Heart left ventricle (tissue), 16 donors: Measurements from ENCODE around the gene MORN2. TPM values are rescaled to one million over a fixed set of nuclear protein-coding genes. Genes with fewer than 3 reads are reported as not detected.

ENCODE experiments used
- ATAC-seq, 4 donors: fragments of 200-7000 bp; cut with Tn5 transposase; one replicate each; pipeline ENCODE4 v1.9.1; 2020 to 2022; ENCODE audit warnings: moderate library complexity in 4 of 4, mild to moderate bottlenecking in 3 of 4, moderate number of reproducible peaks in 1 of 4
- DNase-seq, 5 donors: peaks; one replicate each; pipeline ENCODE4 v3.0.0-alpha.2; 2020
- H3K27ac ChIP-seq, 12 donors: fragments of 200-600 bp; sonication (generic) in 4 of 12; one replicate each; pipeline versions ENCODE4 v1.5.0 to v1.8.0; 2016 to 2022; ENCODE audit warnings: mild to moderate bottlenecking in 2 of 12
- H3K27me3 ChIP-seq, 9 donors: fragments of 200-600 bp; sonication (generic) in 2 of 9; one replicate each; pipeline versions ENCODE4 v1.5.1 to v1.8.0; 2016 to 2022; ENCODE audit warnings: mild to moderate bottlenecking in 3 of 9
- H3K36me3 ChIP-seq, 9 donors: fragments of 200-600 bp; sonication (generic) in 2 of 9; one replicate each; pipeline versions ENCODE4 v1.5.0 to v1.8.0; 2018 to 2022; ENCODE audit warnings: mild to moderate bottlenecking in 2 of 9
- H3K4me1 ChIP-seq, 12 donors: fragments of 200-600 bp; sonication (generic) in 4 of 12; one replicate each; pipeline versions ENCODE4 v1.5.0 to v1.8.0; 2016 to 2022; ENCODE audit warnings: mild to moderate bottlenecking in 3 of 12
- H3K4me3 ChIP-seq, 12 donors: fragments of 200-600 bp; sonication (generic) in 4 of 12; one replicate each; pipeline versions ENCODE4 v1.5.0 to v1.8.0; 2017 to 2022; ENCODE audit warnings: mild to moderate bottlenecking in 9 of 12, moderate library complexity in 4 of 12
- H3K9me3 ChIP-seq, 12 donors: fragments of 200-600 bp; sonication (generic) in 4 of 12; one replicate each; pipeline versions ENCODE4 v1.5.0 to v1.8.0; 2016 to 2022; ENCODE audit warnings: mild to moderate bottlenecking in 1 of 12
- POLR2A ChIP-seq, 2 donors: fragments of 450-650 bp; IDR thresholded peaks; one replicate each; pipeline ENCODE4 v1.6.1; 2017; ENCODE audit warnings: antibody characterized with exemption in 2 of 2, mild to moderate bottlenecking in 2 of 2, moderate library complexity in 2 of 2
- WGBS, 4 donors: extraction: QIAGEN DNeasy Blood & Tissue Kit in 2 of 4; methylation state at CpG; one replicate each; pipeline versions ENCODE4 v1.1.5 to v1.1.7; 2013 to 2018; 5-methylcytosine and 5-hydroxymethylcytosine counted together
- intact Hi-C, 10 donors: fragments of 100-400 bp; cut with DNase I; formaldehyde crosslinking; loops; one replicate each; pipeline versions ENCODE4 v1.11.1 to v1.14.2; 2022
- polyA plus RNA-seq, 2 donors: library from polyadenylated mRNA; stranded (reverse); fragments of 200-250 nt; gene quantifications; one replicate each; pipeline ENCODE4 v1.2.3, GENCODE V29; 2013
- total RNA-seq, 9 donors: library from RNA; depleted of rRNA in 2 of 9; stranded (reverse); fragments of >200 nt in 2 of 9; fragmentation: NEBNext Ultra II Directional in 3 of 9; extraction: Animal tissue kit (Norgen Biotek cat#: 25700) in 3 of 9; gene quantifications; one replicate each; pipeline versions ENCODE4 v1.1.0 to v1.2.4, GENCODE V29; 2016 to 2023
- TF ChIP-seq, protein P1 (sequence below), 12 donors: fragments of 200-600 bp; sonication (generic) in 4 of 12; IDR thresholded peaks; one replicate each; pipeline versions ENCODE4 v1.5.0 to v1.8.0; 2018 to 2022; ENCODE audit warnings: antibody characterized with exemption in 12 of 12, mild to moderate bottlenecking in 5 of 12
- donor health status: ischemic (EF 13 %, LVEDD 7.1; RV severe dilation, severe dysfunction).
- donor health status: healthy with polysubstance abuse.
- donor health status: DM: no; HTN: yes; CAD: no.
- donor health status: DM: no; HTN: no; CAD: no.
- donor health status: ischemic (EF 25% LVEDD 6.9; RV normal size, moderate dysfunction).
- donor health status: ischemic (EF 25% LVEDD 5.7; RV mildly dilated, moderate dysfunction).
- donor health status: healthy.
- donor health status: DM: yes; HTN: yes; CAD: no.
- donor health status: ischemic (EF 35%, LVEDD 5.7; RV mildly dilated, moderate dysfunction).
- donor health status: nonischemic (EF 11% LVEDD 7.7; RV severe dilation, severe dysfunction).
- donor health status: DM: yes; HTN: yes; CAD: no.
- donor health status: PGD.
- donor health status: ischemic (EF 29% LVEDD 5.4; RV normal size, mild dysfunction).
- donor health status: nonischemic (EF 23%, LVEDD 6.1; RV moderate dilation, normal function).

The MORN2 gene
- total and polyA plus RNA-seq, 11 donors, result 10.5 to 39.8 (median 21.1) TPM

- H3K9me3 ChIP-seq, result peaks cover 0 to 3% (median 0%) of the 10 kb centered on the region in 12 donors
- intact Hi-C loops, result no loop called here
Observed at GRCh38 chr2:38889045-38889444, 13.3 kb downstream of the MORN2 start.

DNA sequence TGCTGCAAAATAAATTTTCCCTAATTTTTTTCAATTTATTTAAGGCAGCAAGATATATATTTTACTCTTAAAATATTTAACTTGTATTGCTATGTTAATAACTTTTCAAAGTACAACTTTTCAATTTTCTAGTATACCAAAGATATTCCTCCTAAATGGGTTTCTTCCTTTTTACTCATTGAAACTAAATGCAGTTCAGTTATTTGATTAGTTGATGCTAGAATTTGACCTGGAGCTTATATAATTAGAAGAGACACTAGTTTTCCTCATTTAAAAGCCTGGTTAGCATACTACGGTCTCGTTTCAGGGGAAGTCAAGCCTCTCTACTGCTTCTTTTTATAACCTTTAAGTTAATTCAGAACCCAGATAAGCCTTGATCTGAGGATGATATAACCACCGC lies 13.8 kb downstream of the MORN2 start, which contains the start of gene ARHGEF33:
TSS of gene ARHGEF33 (plus strand) at position 301 of the 400 bp plus-strand sequence. CDS start 29,573 bp downstream, outside the sequence.
- no peaks in the 10 kb centered on the region for H3K27me3 ChIP-seq
- TF ChIP-seq, protein P1, sequence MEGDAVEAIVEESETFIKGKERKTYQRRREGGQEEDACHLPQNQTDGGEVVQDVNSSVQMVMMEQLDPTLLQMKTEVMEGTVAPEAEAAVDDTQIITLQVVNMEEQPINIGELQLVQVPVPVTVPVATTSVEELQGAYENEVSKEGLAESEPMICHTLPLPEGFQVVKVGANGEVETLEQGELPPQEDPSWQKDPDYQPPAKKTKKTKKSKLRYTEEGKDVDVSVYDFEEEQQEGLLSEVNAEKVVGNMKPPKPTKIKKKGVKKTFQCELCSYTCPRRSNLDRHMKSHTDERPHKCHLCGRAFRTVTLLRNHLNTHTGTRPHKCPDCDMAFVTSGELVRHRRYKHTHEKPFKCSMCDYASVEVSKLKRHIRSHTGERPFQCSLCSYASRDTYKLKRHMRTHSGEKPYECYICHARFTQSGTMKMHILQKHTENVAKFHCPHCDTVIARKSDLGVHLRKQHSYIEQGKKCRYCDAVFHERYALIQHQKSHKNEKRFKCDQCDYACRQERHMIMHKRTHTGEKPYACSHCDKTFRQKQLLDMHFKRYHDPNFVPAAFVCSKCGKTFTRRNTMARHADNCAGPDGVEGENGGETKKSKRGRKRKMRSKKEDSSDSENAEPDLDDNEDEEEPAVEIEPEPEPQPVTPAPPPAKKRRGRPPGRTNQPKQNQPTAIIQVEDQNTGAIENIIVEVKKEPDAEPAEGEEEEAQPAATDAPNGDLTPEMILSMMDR (IDR thresholded peaks at IDR 0.05), result no peak
- H3K4me1 ChIP-seq, result peaks cover 0 to 5% (median 0%) of the 10 kb centered on the region in 12 donors
- no peak within 1 kb of the TSS for H3K4me3 ChIP-seq
- DNase-seq (no peak), ATAC-seq (no peak)
- WGBS, 4 donors, result 71 to 84% (median 79%) methylated on average over 3 of the region's 3 CpGs
- no peak within 1 kb of the TSS for H3K27ac ChIP-seq
- peaks cover 0 to 4% (median 0%) of the 10 kb centered on the region in 9 donors for H3K36me3 ChIP-seq
- intact Hi-C loops, result no loop called here
- H3K9me3 ChIP-seq, result peaks cover 0 to 3% (median 0%) of the 10 kb centered on the region in 12 donors

More at GRCh38 chr2:38889045-38889444, 13.3 kb downstream of the MORN2 start:
- H3K4me1 ChIP-seq, result peaks cover 0 to 5% (median 0%) of the 10 kb centered on the region in 12 donors
- no peaks in the 10 kb centered on the region for H3K27me3 ChIP-seq
- no peak for TF ChIP-seq POLR2A (IDR thresholded peaks at IDR 0.05)
- TF ChIP-seq, protein P1 (IDR thresholded peaks at IDR 0.05), result no peak
- no peak overlapping the region for H3K27ac ChIP-seq
- DNase-seq (no peak), ATAC-seq (no peak)
- H3K4me3 ChIP-seq, result no peak overlapping the region
- H3K36me3 ChIP-seq, result peaks cover 0 to 4% (median 0%) of the 10 kb centered on the region in 9 donors

GRCh38 chr2:38892819-38893218 lies 17.0 kb downstream of the MORN2 start:
- H3K4me1 ChIP-seq, result no peaks in the 10 kb centered on the region
- H3K27me3 ChIP-seq, result no peaks in the 10 kb centered on the region
- DNase-seq (no peak), ATAC-seq (no peak)
- H3K9me3 ChIP-seq, result peaks cover 0 to 3% (median 0%) of the 10 kb centered on the region in 12 donors
- no peak for TF ChIP-seq POLR2A (IDR thresholded peaks at IDR 0.05)
- TF ChIP-seq, protein P1 (IDR thresholded peaks at IDR 0.05), result no peak
- intact Hi-C loops, result no loop called here
- H3K4me3 ChIP-seq, result no peak overlapping the region
- H3K27ac ChIP-seq, result no peak overlapping the region
- H3K36me3 ChIP-seq, result no peaks in the 10 kb centered on the region

- 86 to 92% (median 89%) methylated on average over 5 of the region's 5 CpGs for WGBS, 4 donors
- Histone ChIP-seq H3K4me1 (no peaks in the 10 kb centered on the region), H3K27me3 (no peaks in the 10 kb centered on the region), H3K4me3 (no peak overlapping the region), H3K36me3 (no peaks in the 10 kb centered on the region), H3K27ac (no peak overlapping the region), H3K9me3 (no peaks in the 10 kb centered on the region)
- no peak for DNase-seq
- intact Hi-C loops, result no loop called here
- TF ChIP-seq, protein P1 (IDR thresholded peaks at IDR 0.05), result no peak
- no peak for TF ChIP-seq POLR2A (IDR thresholded peaks at IDR 0.05)
- no peak for ATAC-seq
Observed at GRCh38 chr2:38898256-38898655, 22.5 kb downstream of the MORN2 start.
